ENCODE measurements around the gene TMEM161B. TPM values are rescaled to one million over a fixed set of nuclear protein-coding genes. Genes with fewer than 3 reads are reported as not detected.

Gene TMEM161B
- total RNA-seq, 4 donors from 2014 or later = 20.5 to 35.7 (median 24.1) TPM

GRCh38 chr5:88287846-88288527 lies 19.3 kb upstream of the TMEM161B start:
- no peak overlapping the region for H3K27ac ChIP-seq
- no peak for DNase-seq
- no peak overlapping the region for H3K4me3 ChIP-seq (replicated peaks in 1 of 3)
- intact Hi-C loops (cut with DNase I) = no loop called here
- no peaks in the 10 kb centered on the region for H3K9me3 ChIP-seq
- H3K27me3 ChIP-seq = no peaks in the 10 kb centered on the region
- H3K4me1 ChIP-seq = no peaks in the 10 kb centered on the region
- WGBS, 2 donors = 89 to 92% methylated on average over 4 of the region's 4 CpGs
- no peaks in the 10 kb centered on the region for H3K36me3 ChIP-seq
- no peak for TF ChIP-seq POLR2A (IDR thresholded peaks at IDR 0.05)
- no peak for TF ChIP-seq CTCF (IDR thresholded peaks at IDR 0.05)

- H3K27me3 ChIP-seq = no peaks in the 10 kb centered on the region
- no peak for DNase-seq
- 84 to 90% methylated on average over 3 of the region's 3 CpGs for WGBS, 2 donors
- H3K4me1 ChIP-seq = no peaks in the 10 kb centered on the region
- no peaks in the 10 kb centered on the region for H3K9me3 ChIP-seq
- no peak overlapping the region for H3K4me3 ChIP-seq (replicated peaks in 1 of 3)
- intact Hi-C loops (cut with DNase I) = no loop called here
- TF ChIP-seq POLR2A (IDR thresholded peaks at IDR 0.05) (no peak), CTCF (IDR thresholded peaks at IDR 0.05) (no peak)
- H3K36me3 ChIP-seq = no peaks in the 10 kb centered on the region
- no peak overlapping the region for H3K27ac ChIP-seq
Measured at GRCh38 chr5:88287302-88287701, 18.7 kb upstream of the TMEM161B start.

- Histone ChIP-seq H3K9me3 (no peaks in the 10 kb centered on the region), H3K27ac (no peak overlapping the region), H3K4me1 (no peaks in the 10 kb centered on the region), H3K4me3 (replicated peaks in 1 of 3) (no peak overlapping the region), H3K36me3 (no peaks in the 10 kb centered on the region), H3K27me3 (no peaks in the 10 kb centered on the region)
- intact Hi-C loops (cut with DNase I) = no loop called here
- DNase-seq = no peak
- no peak for TF ChIP-seq CTCF (IDR thresholded peaks at IDR 0.05)
- TF ChIP-seq POLR2A (IDR thresholded peaks at IDR 0.05) = no peak
Measured at GRCh38 chr5:88283690-88284089, 15.0 kb upstream of the TMEM161B start.

GRCh38 chr5:88281322-88281721 lies 12.7 kb upstream of the TMEM161B start:
- H3K27ac ChIP-seq = no peak overlapping the region
- H3K27me3 ChIP-seq = no peaks in the 10 kb centered on the region
- intact Hi-C loops (cut with DNase I) = no loop called here
- no peak for DNase-seq
- TF ChIP-seq POLR2A (IDR thresholded peaks at IDR 0.05) (no peak), CTCF (IDR thresholded peaks at IDR 0.05) (no peak)
- H3K9me3 ChIP-seq = no peaks in the 10 kb centered on the region
- H3K4me3 ChIP-seq (replicated peaks in 1 of 3) = no peak overlapping the region
- H3K36me3 ChIP-seq = no peaks in the 10 kb centered on the region
- H3K4me1 ChIP-seq = no peaks in the 10 kb centered on the region
- WGBS, 2 donors = 90 to 94% methylated on average over 3 of the region's 3 CpGs

- Histone ChIP-seq H3K27me3 (no peaks in the 10 kb centered on the region), H3K36me3 (no peaks in the 10 kb centered on the region), H3K27ac (no peak overlapping the region), H3K9me3 (no peaks in the 10 kb centered on the region), H3K4me3 (replicated peaks in 1 of 3) (no peak overlapping the region), H3K4me1 (no peaks in the 10 kb centered on the region)
- no peak for TF ChIP-seq POLR2A (IDR thresholded peaks at IDR 0.05)
- no peak for TF ChIP-seq CTCF (IDR thresholded peaks at IDR 0.05)
- WGBS, 2 donors = 85 to 89% methylated on average over 1 of the region's 1 CpG
- intact Hi-C loops (cut with DNase I) = no loop called here
- DNase-seq = no peak
Measured at GRCh38 chr5:88279584-88279983, 10.9 kb upstream of the TMEM161B start.
